Activated gamma-delta T cell treated with Interleukin-2 at 50 U/mL for 16 hours (primary cell): Measurements from ENCODE around the gene SH3RF3.

Experiments
- DNase-seq: peaks from one replicate; pipeline ENCODE4 v3.0.0-alpha.2; 2020

The SH3RF3 gene

DNA sequence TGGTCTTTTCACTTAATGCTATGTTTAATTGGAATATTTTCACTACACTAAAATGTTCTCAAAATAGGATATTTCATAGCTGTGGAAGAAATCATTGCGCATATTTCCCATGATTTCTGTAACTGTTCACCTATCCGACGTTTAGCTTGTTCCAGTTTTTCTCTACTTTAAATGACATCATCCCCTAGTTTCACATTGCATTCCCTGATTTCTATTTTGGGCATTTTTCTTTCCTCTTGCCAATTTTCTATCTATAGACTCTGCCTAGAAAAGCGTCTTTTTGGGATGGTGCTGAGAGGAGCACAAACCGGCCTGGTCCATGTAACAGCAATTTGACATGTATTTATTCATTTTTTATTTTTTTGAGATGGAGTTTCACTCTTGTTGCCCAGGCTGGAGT lies 163.4 kb downstream of the SH3RF3 start:
- no peak for DNase-seq

DNA sequence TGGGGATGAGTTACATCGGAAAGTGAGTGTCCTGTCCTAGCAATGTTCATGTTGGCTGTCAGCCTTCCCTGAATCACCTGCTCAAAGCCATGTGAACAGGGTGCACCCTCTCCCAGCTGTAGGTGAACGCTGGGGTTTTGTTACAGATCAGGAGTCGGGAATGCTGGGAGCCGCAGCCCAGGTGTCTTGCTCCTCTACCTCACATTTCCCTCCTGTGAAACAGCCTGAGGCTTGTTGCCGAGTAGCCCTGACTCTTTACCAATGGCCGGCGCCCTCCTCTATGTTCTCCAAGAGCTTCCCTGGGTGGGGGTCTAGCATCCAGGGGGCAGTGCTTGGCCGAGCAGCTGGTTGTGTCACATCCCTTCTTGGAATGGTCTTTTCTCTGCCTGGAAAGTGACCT lies 164.7 kb downstream of the SH3RF3 start:
- DNase-seq = no peak

- no peak for DNase-seq
These were observed 165.5 kb downstream of the SH3RF3 start for GRCh38 chr2:109294523-109294922.

- DNase-seq = no peak
These were observed 166.2 kb downstream of the SH3RF3 start for GRCh38 chr2:109295070-109295780.

DNA sequence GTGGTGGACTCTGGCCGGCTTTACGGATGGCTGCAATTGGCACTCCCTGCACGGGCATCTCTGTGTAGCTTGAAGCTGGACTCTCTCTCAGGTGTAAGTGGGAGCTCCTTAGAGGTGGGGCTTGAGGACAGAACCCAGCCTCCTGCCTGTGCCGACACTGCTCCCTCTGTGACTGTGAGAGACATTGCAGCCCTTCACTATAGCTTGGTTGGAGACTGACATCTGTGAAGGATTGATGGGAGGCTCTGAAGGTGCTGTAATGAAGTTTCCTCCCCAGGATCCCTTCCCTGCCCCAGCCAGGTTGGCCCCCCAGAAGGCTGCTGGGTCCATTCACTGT lies 166.7 kb downstream of the SH3RF3 start:
- no peak for DNase-seq

GRCh38 chr2:109297566-109298490 lies 168.8 kb downstream of the SH3RF3 start:
- DNase-seq = no peak

GRCh38 chr2:109298851-109299250 lies 169.8 kb downstream of the SH3RF3 start:
- no peak for DNase-seq

DNA sequence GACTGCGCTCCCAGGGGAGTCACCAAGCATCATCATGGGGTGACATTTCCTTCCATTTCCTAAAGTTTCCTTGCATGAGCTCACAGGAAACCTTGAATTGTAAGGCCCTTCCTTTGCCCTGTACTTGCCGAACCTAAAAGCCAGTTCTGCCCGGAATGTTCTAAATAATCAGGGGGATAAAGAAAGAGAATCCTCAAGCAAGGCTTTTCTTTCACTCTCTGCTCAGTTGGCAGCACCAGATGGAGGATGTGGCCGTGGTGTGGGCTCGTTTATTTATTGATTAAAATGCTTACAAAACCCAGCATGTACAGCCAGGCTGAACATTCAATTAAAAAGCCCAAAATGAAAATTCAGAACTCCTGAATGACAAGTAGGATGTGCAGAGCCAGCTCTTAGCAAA lies 170.5 kb downstream of the SH3RF3 start:
- DNase-seq = no peak

DNA sequence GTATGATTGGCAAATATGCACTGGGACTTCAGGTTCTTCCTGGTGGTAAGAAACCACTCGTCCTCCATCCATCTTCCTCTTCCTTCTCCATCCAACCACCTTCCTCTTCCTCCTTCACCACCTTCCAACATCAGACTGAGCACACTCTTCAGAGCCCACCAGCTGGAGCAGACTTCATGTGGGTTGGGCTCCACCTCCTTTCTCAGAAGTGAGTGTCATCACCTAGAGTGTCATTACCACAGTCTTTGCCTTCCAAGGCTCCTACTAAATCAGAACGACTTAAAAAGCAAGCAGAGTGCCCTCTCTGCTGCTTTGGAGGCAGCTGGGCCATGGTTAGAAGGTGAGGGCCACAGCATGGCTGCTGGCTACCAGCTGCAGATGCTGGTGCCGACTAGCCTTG lies 171.6 kb downstream of the SH3RF3 start:
- DNase-seq = no peak

- no peak for DNase-seq
These were observed 172.7 kb downstream of the SH3RF3 start for GRCh38 chr2:109301746-109302145.

GRCh38 chr2:109302319-109302718 lies 173.3 kb downstream of the SH3RF3 start:
- no peak for DNase-seq

DNA sequence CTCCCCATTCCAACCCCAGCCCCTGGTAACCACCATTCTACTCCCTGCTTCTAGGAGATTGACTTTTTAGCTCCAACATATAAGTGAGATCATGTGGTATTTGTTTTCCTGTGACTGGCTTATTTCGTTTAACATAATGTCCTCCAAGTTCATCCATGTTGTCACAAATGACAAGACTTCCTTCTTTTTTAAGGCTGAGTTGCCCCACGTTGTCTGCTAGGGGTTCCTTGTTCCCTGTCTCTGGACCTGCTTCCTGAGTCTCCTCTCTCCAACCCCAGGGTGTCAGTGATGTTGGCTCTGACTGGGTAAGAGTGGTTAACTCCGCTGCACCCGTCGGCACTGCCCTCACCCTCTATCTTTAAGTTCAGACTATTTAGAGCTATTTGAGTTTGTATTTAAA lies 175.2 kb downstream of the SH3RF3 start:
- no peak for DNase-seq

DNA sequence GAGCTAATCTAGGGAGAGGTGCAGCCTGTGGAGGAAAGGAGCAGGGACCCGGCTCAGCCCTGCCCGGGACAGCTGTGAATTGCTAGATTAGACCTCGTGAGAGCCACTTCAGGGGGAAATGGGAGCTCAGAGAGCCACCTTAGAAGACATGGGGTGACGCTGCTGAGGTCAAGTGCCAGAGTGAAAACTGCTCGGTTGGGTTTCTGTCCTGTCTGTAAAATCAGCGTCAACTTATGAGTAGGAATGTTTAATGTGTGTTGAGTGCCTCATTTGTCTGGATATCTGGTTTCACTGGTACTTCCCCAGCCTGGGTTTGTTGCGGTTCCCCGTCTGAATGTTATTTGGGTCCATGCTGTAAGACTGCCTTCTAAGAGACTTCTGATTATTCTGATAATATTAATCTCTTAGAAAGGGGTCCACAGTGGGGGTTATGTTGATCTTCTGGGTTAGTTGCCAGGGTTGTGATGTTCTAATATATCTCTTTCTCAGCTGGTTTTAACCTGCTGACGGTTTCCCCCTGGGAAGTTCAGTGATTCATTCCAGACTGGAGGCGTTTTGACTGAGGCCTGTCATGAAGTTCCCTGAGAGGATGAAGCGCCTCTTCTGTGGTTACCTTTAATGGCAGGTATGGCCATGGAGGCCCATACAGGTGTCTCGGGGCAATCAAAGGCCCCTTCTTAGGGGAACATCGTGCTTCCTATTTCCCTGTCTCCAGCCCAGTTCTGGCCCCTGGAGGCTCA lies 175.9 kb downstream of the SH3RF3 start:
- no peak for DNase-seq

DNA sequence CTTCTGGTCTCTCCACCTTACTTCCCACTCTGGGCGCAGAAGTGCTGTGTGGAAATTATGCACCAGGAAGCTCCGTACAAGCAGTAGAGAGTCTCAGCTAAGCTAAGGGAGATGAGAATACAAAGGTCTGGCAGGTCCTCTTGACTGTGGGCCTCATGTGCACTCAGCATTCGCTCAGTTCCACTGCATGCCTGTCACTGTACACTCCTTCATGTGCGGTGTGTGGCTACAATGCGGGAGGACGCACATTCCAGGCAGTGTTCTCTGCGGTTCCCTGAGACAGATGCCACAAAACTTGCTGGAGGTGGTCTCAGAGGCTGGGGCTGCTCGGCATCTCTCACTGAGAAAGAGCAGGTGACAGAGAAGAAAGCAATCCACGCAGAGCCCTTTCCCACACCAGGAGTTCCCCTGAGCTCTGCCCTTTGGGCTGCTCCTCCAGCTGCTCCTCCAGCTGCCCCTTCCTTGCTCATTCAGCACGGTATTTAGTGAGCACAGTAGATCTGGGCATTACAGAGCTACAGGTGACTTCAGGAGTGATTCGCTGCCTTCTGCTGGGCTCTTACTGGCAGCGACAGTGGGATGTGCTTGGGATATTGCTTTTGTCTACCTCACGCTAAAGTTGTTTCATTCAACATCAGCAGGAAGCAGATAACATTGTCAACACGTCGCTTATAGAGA lies 176.6 kb downstream of the SH3RF3 start:
- DNase-seq = no peak

GRCh38 chr2:109306190-109306589 lies 177.2 kb downstream of the SH3RF3 start:
- no peak for DNase-seq

DNA sequence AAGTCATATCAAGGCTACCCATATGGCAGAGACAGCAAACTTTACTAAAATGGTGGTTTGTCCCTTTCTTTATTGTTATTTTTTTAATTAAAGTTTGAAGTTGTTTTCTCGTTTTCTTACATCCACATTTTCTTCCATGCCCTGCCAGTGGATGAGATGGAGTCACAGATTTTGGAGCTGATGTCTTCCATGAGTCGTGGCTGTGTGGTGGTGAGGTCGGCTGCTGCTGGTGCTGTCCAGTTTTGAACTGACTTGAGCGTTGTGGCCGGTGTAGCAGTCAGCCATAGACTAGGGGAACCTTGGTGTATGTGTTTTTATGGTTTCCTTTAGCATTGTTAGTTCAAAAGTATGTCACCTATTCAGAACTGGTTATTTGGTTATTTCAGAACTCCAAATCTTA lies 182.8 kb downstream of the SH3RF3 start:
- DNase-seq = no peak

DNA sequence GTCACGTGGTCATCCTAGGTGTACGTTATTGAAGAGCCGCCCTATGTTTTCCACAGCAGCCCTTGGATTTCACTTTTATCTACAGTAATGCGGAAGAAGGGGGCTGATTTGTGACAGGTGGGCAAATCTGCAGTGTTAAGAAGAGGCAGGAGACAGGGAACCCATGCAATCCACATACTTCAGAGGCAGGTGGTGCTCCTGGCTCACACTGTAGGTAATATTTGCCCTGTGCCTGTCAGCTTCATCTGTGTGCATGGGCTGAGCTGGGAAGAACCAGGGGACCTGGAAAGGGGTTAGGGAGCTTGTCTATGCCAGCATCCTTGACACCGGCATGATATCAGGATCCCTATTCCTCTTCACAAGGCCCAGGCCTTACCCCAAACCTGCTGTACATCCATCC lies 183.9 kb downstream of the SH3RF3 start:
- DNase-seq = no peak

DNA sequence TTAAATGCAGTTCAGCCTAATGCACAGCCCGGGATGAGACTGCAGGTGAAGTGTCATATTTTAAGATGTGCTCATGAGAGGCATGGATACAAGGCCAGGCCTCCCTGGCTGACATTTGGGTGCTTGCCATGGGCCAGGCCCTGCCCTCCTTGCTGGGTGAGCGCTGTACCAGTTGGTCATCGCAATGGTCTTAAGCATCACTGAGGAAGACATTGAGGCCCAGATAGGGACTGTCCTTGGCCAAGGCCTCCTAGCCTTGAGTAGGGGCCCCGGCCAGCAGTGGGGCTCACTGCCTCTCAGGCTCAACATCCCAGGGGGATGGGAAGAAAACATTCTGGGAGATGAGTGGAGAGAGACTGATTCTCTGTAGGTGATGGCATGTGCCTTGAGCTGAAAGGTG lies 184.3 kb downstream of the SH3RF3 start:
- DNase-seq = no peak

DNA sequence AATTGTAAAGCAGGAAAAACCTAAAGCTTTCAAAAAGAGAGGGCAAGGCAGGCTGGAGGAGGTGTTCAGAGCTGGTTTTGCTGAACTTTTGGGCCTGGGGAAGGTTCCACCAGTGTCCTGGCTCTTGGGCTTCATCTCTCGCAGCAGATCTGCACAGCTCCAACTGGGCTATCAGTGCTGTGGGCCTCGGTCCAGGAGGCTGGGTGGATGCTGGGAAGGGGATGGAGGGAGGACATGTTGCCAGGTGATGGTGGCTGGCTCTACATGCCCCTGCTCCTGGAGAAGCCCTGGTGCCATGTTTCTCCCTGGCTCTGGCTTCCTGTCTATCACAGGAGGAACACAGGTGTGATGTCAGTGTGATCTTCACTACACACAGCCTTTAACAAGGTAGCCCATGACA lies 187.1 kb downstream of the SH3RF3 start:
- DNase-seq = no peak

DNA sequence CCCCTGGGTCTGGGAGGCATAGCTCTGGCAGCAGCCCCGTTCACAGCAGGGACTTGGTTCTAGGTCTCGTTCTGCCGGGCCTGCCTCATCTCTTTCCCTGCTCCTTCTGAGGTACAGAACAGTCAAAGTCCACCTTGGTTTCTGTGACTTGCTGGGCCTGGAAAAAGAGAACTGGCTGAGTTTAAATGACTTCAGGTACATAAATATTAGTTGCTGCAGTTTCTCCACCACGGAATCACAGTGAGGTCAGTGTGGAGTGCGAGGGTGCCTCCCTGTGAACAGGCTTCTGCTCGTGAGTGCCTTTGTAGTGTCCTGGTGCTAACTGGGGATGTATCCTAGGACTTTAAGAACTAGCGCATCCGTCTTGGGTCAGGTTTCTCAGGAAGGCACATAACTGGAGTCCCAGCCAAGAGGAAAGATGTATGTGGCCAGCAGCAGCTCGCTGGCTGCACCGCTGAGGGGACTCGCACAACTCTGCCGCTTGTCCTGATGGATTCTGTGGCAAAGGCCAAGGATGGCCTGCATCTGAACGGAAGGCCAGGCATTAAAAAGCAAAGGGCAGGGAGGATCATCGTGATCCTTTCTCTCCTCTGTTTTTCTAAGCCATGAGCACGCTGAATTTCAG lies 188.6 kb downstream of the SH3RF3 start:
- no peak for DNase-seq

DNA sequence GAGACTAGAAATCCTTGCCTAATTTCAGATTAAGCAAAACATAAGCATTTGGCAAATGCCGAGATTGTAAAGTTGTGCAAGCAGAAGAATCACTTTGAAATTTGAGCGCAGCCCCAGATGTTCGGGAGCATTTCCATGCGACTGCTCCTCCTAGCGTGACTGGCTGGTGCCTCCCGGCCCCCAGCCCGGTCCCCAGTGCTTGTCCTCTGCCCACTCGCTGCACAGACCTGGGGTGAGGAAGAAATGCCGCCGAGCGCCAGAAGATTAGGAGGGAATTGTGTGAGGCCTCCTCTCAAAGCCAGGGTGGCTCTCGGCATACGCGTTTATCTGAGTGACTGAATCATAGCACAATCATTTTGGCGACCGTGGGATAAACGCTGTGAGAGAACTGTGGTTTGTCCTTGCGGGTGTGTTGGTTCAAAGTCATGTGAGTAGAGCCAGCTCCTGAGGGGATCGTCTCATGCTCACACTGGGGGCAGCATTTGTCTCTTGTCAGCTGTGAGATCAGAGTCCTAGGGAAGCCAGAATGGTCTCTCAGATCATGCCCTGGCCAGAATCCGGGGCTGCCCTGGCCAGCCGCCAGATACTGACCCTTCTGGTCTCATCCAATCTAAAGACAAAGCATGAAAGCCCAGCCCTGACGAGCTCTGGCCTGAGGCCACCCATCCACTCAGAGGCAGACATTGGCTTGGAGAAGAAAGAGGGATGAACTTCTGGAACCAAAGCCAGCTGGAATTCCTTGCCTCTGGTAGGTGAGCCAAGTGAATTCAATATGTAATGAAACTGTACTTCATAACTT lies 189.3 kb downstream of the SH3RF3 start:
- DNase-seq = no peak

- no peak for DNase-seq
These were observed 189.9 kb downstream of the SH3RF3 start for GRCh38 chr2:109318949-109319342.
